HepG2 (cell line): ENCODE data around the gene NFATC4. TPM values are rescaled to one million over a fixed set of nuclear protein-coding genes. Genes with fewer than 3 reads are reported as not detected.

Experiments used
- ATAC-seq: fragments of 200-7000 bp; cut with Tn5 transposase; 3 replicates; pipeline ENCODE4 v1.9.1; 2020; ENCODE audit warnings: mild to moderate bottlenecking, moderate library complexity
- BruUV-seq: library from RNA; stranded (reverse); fragments of 400-500 nt; replicated peaks from 2 replicates; lab custom pipeline; 2021; lab: Mats Ljungman, UMichigan
- CTCF ChIA-PET: fragments of 300-600 bp; formaldehyde crosslinking; extraction: SDS; loops from one replicate; lab custom pipeline; 2021; ENCODE audit warnings: low total read pairs, inconsistent platforms, low intra/inter-chr PET ratio; lab: Yijun Ruan, JAX
- POLR2A ChIA-PET: fragments of 350-600 bp; sonication (Branson Sonifier 250); formaldehyde crosslinking; loops from one replicate; lab custom pipeline; 2020; ENCODE audit warnings: antibody characterized with exemption, inconsistent platforms; lab: Yijun Ruan, JAX
- DNase-seq: peaks from one replicate; pipeline ENCODE4 v3.0.0-alpha.2; 2015; ENCODE audit warnings: low spot score
- FAIRE-seq: peaks from 3 replicates; lab custom pipeline; 2011; peaks lifted over from hg19 to GRCh38; lab: Jason Lieb, UNC
- H2AFZ ChIP-seq: one replicate; pipeline ENCODE4 v1.6.1; 2011; ENCODE audit warnings: low read length, inconsistent platforms
- H3K27ac ChIP-seq: fragments of 300-600 bp; 3 replicates; pipeline ENCODE4 v1.8.0; 2011; ENCODE audit warnings: mixed run types, mild to moderate bottlenecking, mixed read lengths, low read length, inconsistent platforms; ENCODE audit not compliant: insufficient read depth; ENCODE audit errors: extremely low read length
- H3K27me3 ChIP-seq, 2 experiments: fragments of 200-600 bp in 1 of 2; 2 replicates in 1 of 2; 3 replicates in 1 of 2; pipeline versions ENCODE4 v1.6.0 to v1.8.0; 2011; ENCODE audit warnings: low read length in 2 of 2, mild to moderate bottlenecking in 2 of 2, moderate library complexity in 2 of 2, inconsistent platforms in 1 of 2; ENCODE audit not compliant: insufficient read depth in 2 of 2, control insufficient read depth in 1 of 2
- H3K36me3 ChIP-seq, 2 experiments: fragments of 200-600 bp in 1 of 2; replicated peaks in 1 of 2; 2 replicates in 1 of 2; 3 replicates in 1 of 2; pipeline versions ENCODE4 v1.5.1 to v1.8.0; 2011; ENCODE audit warnings: low read length in 2 of 2, inconsistent platforms in 1 of 2; ENCODE audit not compliant: insufficient read depth in 2 of 2, control insufficient read depth in 1 of 2
- H3K4me1 ChIP-seq: 2 replicates; pipeline ENCODE4 v1.5.1; 2012; ENCODE audit warnings: low read length, inconsistent platforms; ENCODE audit not compliant: insufficient read depth
- H3K4me2 ChIP-seq: 2 replicates; pipeline ENCODE4 v1.6.0; 2011; ENCODE audit warnings: low read depth, low read length, inconsistent platforms
- H3K4me3 ChIP-seq, 3 experiments: fragments of 200-600 bp in 1 of 3; sonication (generic), shearing (Covaris generic) in 1 of 3; replicated peaks in 1 of 3; 2 replicates each; pipeline ENCODE4 v1.5.1; 2011 to 2016; ENCODE audit warnings: low read length in 3 of 3, inconsistent platforms in 2 of 3, low read depth in 2 of 3, mild to moderate bottlenecking in 2 of 3, control low read depth in 1 of 3, mixed read lengths in 1 of 3; ENCODE audit not compliant: insufficient read depth in 1 of 3
- H3K79me2 ChIP-seq: one replicate; pipeline ENCODE4 v1.6.1; 2011; ENCODE audit warnings: low read length, inconsistent platforms; ENCODE audit not compliant: insufficient read depth
- H3K9ac ChIP-seq: 2 replicates; pipeline ENCODE4 v1.6.0; 2011; ENCODE audit warnings: mild to moderate bottlenecking, low read depth, low read length, inconsistent platforms; ENCODE audit not compliant: insufficient read depth
- H3K9me3 ChIP-seq: 2 replicates; pipeline ENCODE4 v1.5.1; 2012; ENCODE audit warnings: mild to moderate bottlenecking, low read length
- H4K20me1 ChIP-seq: 2 replicates; pipeline ENCODE4 v1.6.0; 2011; ENCODE audit warnings: inconsistent platforms, mild to moderate bottlenecking, low read length, moderate library complexity; ENCODE audit not compliant: insufficient read depth
- CBX2 ChIP-seq, 2 experiments: fragments of 200-600 bp in 1 of 2; sonication (generic); formaldehyde crosslinking in 1 of 2; IDR thresholded peaks; 2 replicates each; pipeline versions ENCODE4 v1.7.0 to v1.8.1; 2018 to 2022; ENCODE audit warnings: low read depth in 2 of 2, low read length in 1 of 2, mild to moderate bottlenecking in 1 of 2, missing genetic modification reagents in 1 of 2
- DNMT1 ChIP-seq: sonication (generic); formaldehyde crosslinking; IDR thresholded peaks from 2 replicates; pipeline ENCODE4 v1.5.1; 2020; ENCODE audit warnings: mild to moderate bottlenecking, missing genetic modification reagents
- EED ChIP-seq: sonication (generic); formaldehyde crosslinking; IDR thresholded peaks from 2 replicates; pipeline ENCODE4 v1.5.0; 2020; ENCODE audit warnings: mild to moderate bottlenecking, missing genetic modification reagents
- HMG20B ChIP-seq: conservative IDR thresholded peaks from 2 replicates; pipeline ENCODE4 v1.6.1; 2016; ENCODE audit warnings: missing genetic modification reagents, missing compliant biosample characterization
- MTA1 ChIP-seq: sonication (generic); formaldehyde crosslinking; IDR thresholded peaks from 2 replicates; pipeline ENCODE4 v1.4.0; 2020; ENCODE audit warnings: missing genetic modification reagents, mild to moderate bottlenecking, borderline replicate concordance
- SATB2 ChIP-seq: sonication (generic); formaldehyde crosslinking; IDR thresholded peaks from 2 replicates; pipeline ENCODE4 v1.5.0; 2020; ENCODE audit warnings: missing genetic modification reagents
- ZKSCAN8 ChIP-seq: IDR thresholded peaks from 2 replicates; pipeline ENCODE4 v1.6.1; 2016; ENCODE audit warnings: borderline replicate concordance, missing genetic modification reagents, missing compliant biosample characterization
- ZMYM2 ChIP-seq: sonication (generic); formaldehyde crosslinking; IDR thresholded peaks from 2 replicates; pipeline ENCODE4 v1.8.0; 2022; ENCODE audit warnings: mild to moderate bottlenecking, missing genetic modification reagents
- ZNF329 ChIP-seq: sonication (generic); formaldehyde crosslinking; IDR thresholded peaks from 2 replicates; pipeline ENCODE4 v1.9.0; 2021; ENCODE audit warnings: low read depth, mild to moderate bottlenecking, missing genetic modification reagents
- ZNF564 ChIP-seq: sonication (generic); formaldehyde crosslinking; IDR thresholded peaks from 2 replicates; pipeline ENCODE4 v1.8.1; 2023; ENCODE audit warnings: mild to moderate bottlenecking, missing genetic modification reagents
- WGBS: methylation state at CpG from one replicate; pipeline ENCODE4 v1.1.6; 2017; ENCODE audit warnings: low lambda C conversion rate; 5-methylcytosine and 5-hydroxymethylcytosine counted together
- in situ Hi-C: cut with HindIII; loops from 2 replicates; pipeline ENCODE4 v1.10.0; 2017; ENCODE audit warnings: low pct_unique_long_range_greater_than_20kb; ENCODE audit not compliant: extremely low pct_ligation_motif_present
- intact Hi-C: fragments of 100-400 bp; cut with micrococcal nuclease; formaldehyde crosslinking; loops from one replicate; pipeline ENCODE4 v1.10.0; 2022; ENCODE audit not compliant: unreplicated experiment
- polyA plus RNA-seq, 8 experiments: library from polyadenylated mRNA; depleted of rRNA in 3 of 8; stranded (reverse) in 7 of 8; unstranded in 1 of 8; fragments of >200 nt; fragmentation: Illumina TruSeq in 4 of 8; extraction: Trizol in 4 of 8; gene quantifications; 2 replicates each; pipeline versions ENCODE4 v1.2.1 to v1.2.3, GENCODE V29; 2011 to 2016; ENCODE audit warnings: low read depth in 4 of 8, missing spikeins in 1 of 8, mixed read lengths in 1 of 8; ENCODE audit not compliant: insufficient read depth in 1 of 8
- total RNA-seq, 5 experiments: library from RNA; depleted of rRNA; stranded (reverse); fragments of >200 nt; fragmentation: Illumina TruSeq; extraction: Trizol; gene quantifications; 2 replicates each; pipeline ENCODE4 v1.2.3, GENCODE V29; 2016; ENCODE audit warnings: low read depth in 1 of 5
- TF ChIP-seq, protein P1 (sequence below): sonication (generic); formaldehyde crosslinking; IDR thresholded peaks from 2 replicates; pipeline ENCODE4; 2020; ENCODE audit warnings: missing genetic modification reagents, mild to moderate bottlenecking, borderline replicate concordance
- TF ChIP-seq, protein P2 (sequence below): sonication (generic); formaldehyde crosslinking; IDR thresholded peaks from 2 replicates; pipeline ENCODE4 v1.5.0; 2020; ENCODE audit warnings: missing genetic modification reagents
- TF ChIP-seq, protein P3 (sequence below): sonication (generic); formaldehyde crosslinking; IDR thresholded peaks from one replicate; pipeline ENCODE4 v1.5.1; 2020; ENCODE audit warnings: mild to moderate bottlenecking, missing genetic modification reagents; ENCODE audit errors: not compliant biosample characterization

Gene NFATC4
- total and polyA plus RNA-seq, 2 of the 13 experiments (the other 11 are each of a cell fraction or from before 2014, with no cell fraction given): 0.04 to 0.15 TPM

DNA sequence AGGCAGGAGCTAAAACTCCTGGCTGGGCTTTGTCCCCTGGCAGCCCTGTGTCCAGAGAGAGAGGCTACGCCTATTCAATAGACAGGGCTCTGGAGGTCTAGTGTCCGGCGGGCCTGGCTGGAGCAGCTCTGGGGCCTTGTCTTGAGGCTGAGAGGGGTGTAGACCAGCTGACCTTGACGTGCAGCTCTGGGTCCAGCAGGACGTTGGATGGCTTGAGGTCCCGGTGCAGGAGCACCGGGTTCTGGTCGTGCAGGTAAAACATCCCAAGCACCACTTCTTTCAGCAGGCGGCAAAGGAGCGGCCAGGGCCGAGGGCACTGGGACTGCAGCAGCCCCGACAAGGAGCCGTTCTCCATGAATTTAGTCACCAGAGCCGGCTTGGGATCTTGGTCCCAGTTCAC, 29.1 kb upstream of the NFATC4 start:
- POLR2A ChIA-PET: interaction anchor here (0.7 to 1.4 kb wide), 4 partner anchors 91 to 225 kb away, joined by 3 to 5 read pairs (median 4); partner anchors contain the start of gene KHNYN
- FAIRE-seq: no peak
- intact Hi-C loops: no loop called here
- TF ChIP-seq CBX2 (IDR thresholded peaks at IDR 0.05; ENCODE audit: low read depth, low read length) (no peak), CBX2 (CRISPR knock-in tag; IDR thresholded peaks at IDR 0.05; ENCODE audit: low read depth) (no peak), HMG20B (no peak), ZKSCAN8 (CRISPR knock-in tag) (no peak), DNMT1 (CRISPR knock-in tag) (0 out of 2 replicates have a peak, but pooled peaks have one; percentile 9), ZMYM2 (CRISPR knock-in tag) (no peak), SATB2 (CRISPR knock-in tag) (no peak), ZNF329 (CRISPR knock-in tag) (no peak), MTA1 (CRISPR knock-in tag) (peak; percentile 42; the same call in 1 of the 2 replicates), EED (CRISPR knock-in tag) (peak; percentile 70; the same call in 1 of the 2 replicates), ZNF564 (CRISPR knock-in tag) (no peak)
- TF ChIP-seq, protein P1, sequence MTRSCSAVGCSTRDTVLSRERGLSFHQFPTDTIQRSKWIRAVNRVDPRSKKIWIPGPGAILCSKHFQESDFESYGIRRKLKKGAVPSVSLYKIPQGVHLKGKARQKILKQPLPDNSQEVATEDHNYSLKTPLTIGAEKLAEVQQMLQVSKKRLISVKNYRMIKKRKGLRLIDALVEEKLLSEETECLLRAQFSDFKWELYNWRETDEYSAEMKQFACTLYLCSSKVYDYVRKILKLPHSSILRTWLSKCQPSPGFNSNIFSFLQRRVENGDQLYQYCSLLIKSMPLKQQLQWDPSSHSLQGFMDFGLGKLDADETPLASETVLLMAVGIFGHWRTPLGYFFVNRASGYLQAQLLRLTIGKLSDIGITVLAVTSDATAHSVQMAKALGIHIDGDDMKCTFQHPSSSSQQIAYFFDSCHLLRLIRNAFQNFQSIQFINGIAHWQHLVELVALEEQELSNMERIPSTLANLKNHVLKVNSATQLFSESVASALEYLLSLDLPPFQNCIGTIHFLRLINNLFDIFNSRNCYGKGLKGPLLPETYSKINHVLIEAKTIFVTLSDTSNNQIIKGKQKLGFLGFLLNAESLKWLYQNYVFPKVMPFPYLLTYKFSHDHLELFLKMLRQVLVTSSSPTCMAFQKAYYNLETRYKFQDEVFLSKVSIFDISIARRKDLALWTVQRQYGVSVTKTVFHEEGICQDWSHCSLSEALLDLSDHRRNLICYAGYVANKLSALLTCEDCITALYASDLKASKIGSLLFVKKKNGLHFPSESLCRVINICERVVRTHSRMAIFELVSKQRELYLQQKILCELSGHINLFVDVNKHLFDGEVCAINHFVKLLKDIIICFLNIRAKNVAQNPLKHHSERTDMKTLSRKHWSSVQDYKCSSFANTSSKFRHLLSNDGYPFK: no peak
- TF ChIP-seq, protein P2, sequence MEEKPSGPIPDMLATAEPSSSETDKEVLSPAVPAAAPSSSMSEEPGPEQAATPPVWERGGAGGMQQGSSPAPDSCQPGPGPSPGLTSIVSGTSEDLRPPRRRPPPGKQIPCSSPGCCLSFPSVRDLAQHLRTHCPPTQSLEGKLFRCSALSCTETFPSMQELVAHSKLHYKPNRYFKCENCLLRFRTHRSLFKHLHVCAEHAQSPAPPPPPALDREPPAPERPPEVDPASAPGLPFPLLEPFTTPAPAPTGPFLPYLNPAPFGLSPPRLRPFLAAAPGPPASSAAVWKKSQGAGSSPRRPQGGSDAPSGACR (CRISPR knock-in tag): no peak
- TF ChIP-seq, protein P3, sequence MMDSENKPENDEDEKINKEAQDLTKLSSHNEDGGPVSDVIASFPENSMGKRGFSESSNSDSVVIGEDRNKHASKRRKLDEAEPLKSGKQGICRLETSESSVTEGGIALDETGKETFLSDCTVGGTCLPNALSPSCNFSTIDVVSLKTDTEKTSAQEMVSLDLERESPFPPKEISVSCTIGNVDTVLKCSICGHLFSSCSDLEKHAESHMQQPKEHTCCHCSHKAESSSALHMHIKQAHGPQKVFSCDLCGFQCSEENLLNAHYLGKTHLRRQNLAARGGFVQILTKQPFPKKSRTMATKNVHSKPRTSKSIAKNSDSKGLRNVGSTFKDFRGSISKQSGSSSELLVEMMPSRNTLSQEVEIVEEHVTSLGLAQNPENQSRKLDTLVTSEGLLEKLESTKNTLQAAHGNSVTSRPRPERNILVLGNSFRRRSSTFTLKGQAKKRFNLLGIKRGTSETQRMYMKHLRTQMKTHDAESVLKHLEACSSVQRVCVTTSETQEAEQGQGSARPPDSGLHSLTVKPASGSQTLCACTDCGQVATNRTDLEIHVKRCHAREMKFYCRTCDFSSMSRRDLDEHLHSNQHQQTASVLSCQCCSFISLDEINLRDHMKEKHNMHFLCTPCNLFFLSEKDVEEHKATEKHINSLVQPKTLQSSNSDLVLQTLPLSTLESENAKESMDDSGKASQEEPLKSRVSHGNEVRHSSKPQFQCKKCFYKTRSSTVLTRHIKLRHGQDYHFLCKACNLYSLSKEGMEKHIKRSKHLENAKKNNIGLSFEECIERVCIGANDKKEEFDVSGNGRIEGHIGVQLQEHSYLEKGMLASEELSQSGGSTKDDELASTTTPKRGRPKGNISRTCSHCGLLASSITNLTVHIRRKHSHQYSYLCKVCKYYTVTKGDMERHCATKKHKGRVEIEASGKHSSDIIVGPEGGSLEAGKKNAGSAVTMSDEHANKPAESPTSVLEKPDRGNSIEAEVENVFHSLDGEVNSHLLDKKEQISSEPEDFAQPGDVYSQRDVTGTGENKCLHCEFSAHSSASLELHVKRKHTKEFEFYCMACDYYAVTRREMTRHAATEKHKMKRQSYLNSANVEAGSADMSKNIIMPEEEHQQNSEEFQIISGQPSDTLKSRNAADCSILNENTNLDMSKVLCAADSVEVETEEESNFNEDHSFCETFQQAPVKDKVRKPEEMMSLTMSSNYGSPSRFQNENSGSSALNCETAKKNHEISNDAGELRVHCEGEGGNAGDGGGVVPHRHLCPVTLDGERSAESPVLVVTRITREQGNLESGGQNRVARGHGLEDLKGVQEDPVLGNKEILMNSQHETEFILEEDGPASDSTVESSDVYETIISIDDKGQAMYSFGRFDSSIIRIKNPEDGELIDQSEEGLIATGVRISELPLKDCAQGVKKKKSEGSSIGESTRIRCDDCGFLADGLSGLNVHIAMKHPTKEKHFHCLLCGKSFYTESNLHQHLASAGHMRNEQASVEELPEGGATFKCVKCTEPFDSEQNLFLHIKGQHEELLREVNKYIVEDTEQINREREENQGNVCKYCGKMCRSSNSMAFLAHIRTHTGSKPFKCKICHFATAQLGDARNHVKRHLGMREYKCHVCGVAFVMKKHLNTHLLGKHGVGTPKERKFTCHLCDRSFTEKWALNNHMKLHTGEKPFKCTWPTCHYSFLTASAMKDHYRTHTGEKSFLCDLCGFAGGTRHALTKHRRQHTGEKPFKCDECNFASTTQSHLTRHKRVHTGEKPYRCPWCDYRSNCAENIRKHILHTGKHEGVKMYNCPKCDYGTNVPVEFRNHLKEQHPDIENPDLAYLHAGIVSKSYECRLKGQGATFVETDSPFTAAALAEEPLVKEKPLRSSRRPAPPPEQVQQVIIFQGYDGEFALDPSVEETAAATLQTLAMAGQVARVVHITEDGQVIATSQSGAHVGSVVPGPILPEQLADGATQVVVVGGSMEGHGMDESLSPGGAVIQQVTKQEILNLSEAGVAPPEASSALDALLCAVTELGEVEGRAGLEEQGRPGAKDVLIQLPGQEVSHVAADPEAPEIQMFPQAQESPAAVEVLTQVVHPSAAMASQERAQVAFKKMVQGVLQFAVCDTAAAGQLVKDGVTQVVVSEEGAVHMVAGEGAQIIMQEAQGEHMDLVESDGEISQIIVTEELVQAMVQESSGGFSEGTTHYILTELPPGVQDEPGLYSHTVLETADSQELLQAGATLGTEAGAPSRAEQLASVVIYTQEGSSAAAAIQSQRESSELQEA (CRISPR knock-in tag): no peak

More for the DNA sequence above, 29.1 kb upstream of the NFATC4 start:
- 56% methylated on average over 14 of the region's 14 CpGs for WGBS
- H4K20me1 ChIP-seq: no peaks in the 10 kb centered on the region
- H3K36me3 ChIP-seq: no peaks in the 10 kb centered on the region
- in situ Hi-C loops: no loop called here
- BruUV-seq: no TSS peak
- CTCF ChIA-PET: no interaction called here
- H3K4me1 ChIP-seq: peaks cover 21% of the 10 kb centered on the region
- no peak overlapping the region for H3K9ac ChIP-seq
- H3K27me3 ChIP-seq: peaks cover 13 to 64% of the 10 kb centered on the region in 2 experiments; a peak in 4 of 5 replicates
- no peaks in the 10 kb centered on the region for H3K9me3 ChIP-seq
- DNase-seq: no peak
- no peak overlapping the region for H3K27ac ChIP-seq
- H3K79me2 ChIP-seq: no peaks in the 10 kb centered on the region
- H2AFZ ChIP-seq: no peak overlapping the region
- no peak overlapping the region for H3K4me2 ChIP-seq
- peak; percentile 2; the same call in 1 of the 3 replicates for ATAC-seq
- H3K4me3 ChIP-seq: no peak overlapping the region
